ENCODE data around the gene CEP70.

Gene CEP70

GRCh38 chr3:138460536-138461205 is 133.4 kb downstream of the CEP70 start:
- DNase-seq (ENCODE audit: low read depth): no peak
- no peak overlapping the region for H3K4me3 ChIP-seq (ENCODE audit: low read depth, low read length)
- no peak for TF ChIP-seq CTCF (IDR thresholded peaks at IDR 0.05; ENCODE audit: control insufficient read depth, extremely low read depth, insufficient read depth)

GRCh38 chr3:138459619-138460535 is 134.2 kb downstream of the CEP70 start:
- H3K4me3 ChIP-seq (ENCODE audit: low read depth, low read length): no peak overlapping the region
- no peak for TF ChIP-seq CTCF (IDR thresholded peaks at IDR 0.05; ENCODE audit: control insufficient read depth, extremely low read depth, insufficient read depth)
- no peak for DNase-seq (ENCODE audit: low read depth)

DNA sequence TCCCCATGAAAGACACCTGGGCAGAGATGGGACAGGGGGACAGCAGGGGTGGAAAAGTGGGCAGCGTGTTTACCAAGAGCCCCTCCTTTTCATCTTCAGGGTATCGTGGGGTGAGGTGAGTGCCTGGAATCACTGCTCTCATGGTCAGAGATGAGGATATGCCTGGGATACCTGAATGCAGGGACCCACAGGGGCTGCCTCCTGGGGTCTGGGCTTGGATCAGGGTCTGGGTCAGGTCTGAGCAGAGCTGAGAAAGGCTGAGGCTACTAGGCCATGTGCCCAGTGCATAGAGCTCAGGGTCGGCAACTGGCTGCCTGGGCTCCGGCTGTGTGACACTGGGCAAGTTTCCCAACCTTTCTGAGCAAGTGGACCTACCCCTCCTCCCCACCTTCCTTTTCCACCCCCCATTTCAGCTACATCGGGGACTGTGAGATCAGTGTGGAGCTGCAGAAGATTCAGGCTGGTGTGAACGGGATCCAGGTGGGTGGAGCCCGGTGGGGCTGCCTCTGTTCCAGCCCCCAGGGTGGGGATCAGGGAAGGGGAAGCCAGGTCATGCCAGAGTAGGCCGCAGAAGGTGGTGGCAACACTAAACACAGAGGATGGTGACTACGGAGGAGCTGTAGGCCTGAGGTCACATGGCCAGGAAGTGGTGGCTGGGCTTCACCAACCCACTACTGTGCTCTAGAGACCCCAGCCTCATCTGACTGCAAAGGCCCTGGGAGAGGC is 135.1 kb downstream of the CEP70 start:
- DNase-seq (ENCODE audit: low read depth): no peak
- H3K4me3 ChIP-seq (ENCODE audit: low read depth, low read length): no peak overlapping the region
- no peak for TF ChIP-seq CTCF (IDR thresholded peaks at IDR 0.05; ENCODE audit: control insufficient read depth, extremely low read depth, insufficient read depth)

GRCh38 chr3:138457863-138458735 is 136.0 kb downstream of the CEP70 start:
- no peak overlapping the region for H3K4me3 ChIP-seq (ENCODE audit: low read depth, low read length)
- TF ChIP-seq CTCF (IDR thresholded peaks at IDR 0.05; ENCODE audit: control insufficient read depth, extremely low read depth, insufficient read depth): no peak
- no peak for DNase-seq (ENCODE audit: low read depth)

- DNase-seq (ENCODE audit: low read depth): no peak
- TF ChIP-seq CTCF (IDR thresholded peaks at IDR 0.05; ENCODE audit: control insufficient read depth, extremely low read depth, insufficient read depth): no peak
- no peak overlapping the region for H3K4me3 ChIP-seq (ENCODE audit: low read depth, low read length)
Observed at GRCh38 chr3:138456961-138457862, 136.8 kb downstream of the CEP70 start.

Data from LNCaP clone FGC (cell line).